Measurements from ENCODE around the gene KISS1R.

The KISS1R gene

GRCh38 chr19:938233-938923, 21.2 kb downstream of the KISS1R start:
- DNase-seq (ENCODE audit: low spot score) = no peak

GRCh38 chr19:939439-939838, 22.3 kb downstream of the KISS1R start:
- no peak for DNase-seq (ENCODE audit: low spot score)

- DNase-seq (ENCODE audit: low spot score) = no peak
Measured at GRCh38 chr19:939922-940321, 22.8 kb downstream of the KISS1R start.

GRCh38 chr19:940591-941291, 23.6 kb downstream of the KISS1R start:
- DNase-seq (ENCODE audit: low spot score) = no peak

- no peak for DNase-seq (ENCODE audit: low spot score)
Measured at GRCh38 chr19:941292-942132, 24.4 kb downstream of the KISS1R start.

- DNase-seq (ENCODE audit: low spot score) = no peak
Measured at GRCh38 chr19:942133-942645, 25.1 kb downstream of the KISS1R start.

- DNase-seq (ENCODE audit: low spot score) = no peak
Measured at GRCh38 chr19:943551-944170, 26.5 kb downstream of the KISS1R start.

- no peak for DNase-seq (ENCODE audit: low spot score)
Measured at GRCh38 chr19:944171-944567, 27.0 kb downstream of the KISS1R start.

- no peak for DNase-seq (ENCODE audit: low spot score)
Measured at GRCh38 chr19:944663-945241, 27.6 kb downstream of the KISS1R start.

- no peak for DNase-seq (ENCODE audit: low spot score)
Measured at GRCh38 chr19:945401-946252, 28.5 kb downstream of the KISS1R start.

GRCh38 chr19:947090-947706, 30.1 kb downstream of the KISS1R start:
- DNase-seq (ENCODE audit: low spot score) = no peak

- DNase-seq (ENCODE audit: low spot score) = no peak
Measured at GRCh38 chr19:947707-948539, 30.8 kb downstream of the KISS1R start.

- DNase-seq (ENCODE audit: low spot score) = no peak
Measured at GRCh38 chr19:948842-949496, 31.8 kb downstream of the KISS1R start.

GRCh38 chr19:950352-951066, 33.4 kb downstream of the KISS1R start:
- DNase-seq (ENCODE audit: low spot score) = no peak

- DNase-seq (ENCODE audit: low spot score) = no peak
Measured at GRCh38 chr19:952049-952679, 35.0 kb downstream of the KISS1R start.

GRCh38 chr19:952680-953444, 35.7 kb downstream of the KISS1R start:
- DNase-seq (ENCODE audit: low spot score) = peak; percentile 93
